HG02610 (cell line): ENCODE data around the gene IKBKG.
A peak's percentile ranks its signal among the peaks of the same experiment; 100 is the strongest.
"Not testable (repeated sequence)": the region's sequence is repeated elsewhere in the genome, so short reads cannot be mapped to it uniquely, and the experiment has no call there.

Experiments used
- ATAC-seq: cut with Tn5 transposase; IDR thresholded peaks from one replicate; pipeline ENCODE4 v1.9.1; 2021; ENCODE audit warnings: mild to moderate bottlenecking, moderate library complexity; ENCODE audit not compliant: unreplicated experiment

The IKBKG gene

GRCh38 chrX:154525606-154526490, 21.6 kb upstream of the IKBKG start:
- no peak for ATAC-seq

- ATAC-seq, result peak; percentile 56
Observed at GRCh38 chrX:154526901-154527675, 20.3 kb upstream of the IKBKG start.

GRCh38 chrX:154529206-154529612, 18.2 kb upstream of the IKBKG start:
- ATAC-seq, result no peak

- no peak for ATAC-seq
Observed at GRCh38 chrX:154530286-154530685, 17.1 kb upstream of the IKBKG start.

GRCh38 chrX:154531626-154532025, 15.8 kb upstream of the IKBKG start:
- no peak for ATAC-seq

GRCh38 chrX:154532690-154533089, 14.7 kb upstream of the IKBKG start:
- ATAC-seq, result no peak

- peak; percentile 68 for ATAC-seq
Observed at GRCh38 chrX:154534526-154535322, 12.7 kb upstream of the IKBKG start.

GRCh38 chrX:154535892-154536291, 11.5 kb upstream of the IKBKG start:
- no peak for ATAC-seq

GRCh38 chrX:154539077-154539476, 8.3 kb upstream of the IKBKG start:
- no peak for ATAC-seq

- not testable (repeated sequence) for ATAC-seq
Observed at GRCh38 chrX:154540365-154540764, 7.1 kb upstream of the IKBKG start.

GRCh38 chrX:154540897-154541535, 6.4 kb upstream of the IKBKG start:
- ATAC-seq, result no peak

- no peak for ATAC-seq
Observed at GRCh38 chrX:154541589-154541895, 5.9 kb upstream of the IKBKG start.

GRCh38 chrX:154541896-154542722, 5.3 kb upstream of the IKBKG start:
- ATAC-seq, result no peak

GRCh38 chrX:154542723-154543424, 4.5 kb upstream of the IKBKG start:
- ATAC-seq, result no peak

- ATAC-seq, result no peak
Observed at GRCh38 chrX:154545673-154546274, 1.6 kb upstream of the IKBKG start.

- ATAC-seq, result peak; percentile 39
Observed at GRCh38 chrX:154546354-154547244, 821 bp upstream of the IKBKG start, which contains the start of gene G6PD. G6PD (minus strand) TSS chrX:154546846; CDS start chrX:154546155, 691 bp downstream.

GRCh38 chrX:154548028-154548316, 552 bp downstream of the IKBKG start:
- ATAC-seq, result no peak

- ATAC-seq, result no peak
Observed at GRCh38 chrX:154549766-154550165, 2.3 kb downstream of the IKBKG start.
